ENCODE measurements around the gene PRKAG2. TPM values are rescaled to one million over a fixed set of nuclear protein-coding genes. Genes with fewer than 3 reads are reported as not detected.

PRKAG2 gene
- total and polyA plus RNA-seq, 2 of the 13 experiments (the other 11 are each of a cell fraction or from before 2014, with no cell fraction given): 0.90 to 1.3 TPM

DNA sequence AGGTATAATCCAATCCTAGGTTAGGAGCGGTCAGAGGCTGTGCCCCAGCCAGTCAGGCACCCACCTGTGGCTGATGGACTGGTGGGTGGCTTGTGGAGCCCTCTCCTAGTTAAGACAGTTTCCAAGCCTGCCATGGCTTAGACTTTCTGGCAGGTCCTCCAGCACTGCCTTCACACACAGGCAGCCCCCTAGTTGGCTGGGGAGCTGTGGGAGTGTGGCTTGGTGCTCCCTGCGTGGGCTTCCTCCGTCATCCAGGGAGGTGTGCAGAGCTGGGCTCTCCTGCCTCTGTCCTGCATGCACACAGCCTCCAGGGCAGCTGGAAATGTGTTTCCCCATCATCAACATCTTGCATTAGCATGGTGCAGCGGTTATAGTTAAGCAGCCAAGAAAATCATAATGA, 273.0 kb downstream of the PRKAG2 start:
- 0 out of 2 replicates have a peak, but pooled peaks cover 9% of the 10 kb centered on the region for H3K4me1 ChIP-seq (ENCODE audit: insufficient read depth, low read length)
- ChIA-PET POLR2A (no interaction called here), CTCF (ENCODE audit: low intra/inter-chr PET ratio, low total read pairs) (no interaction called here)
- H3K9ac ChIP-seq (ENCODE audit: insufficient read depth, low read depth, low read length): no peak overlapping the region
- H3K4me3 ChIP-seq (replicated peaks in 1 of 3; ENCODE audit: insufficient read depth in 1 of 3, low read depth in 2 of 3, low read length in 3 of 3): no peak overlapping the region
- BruUV-seq (replicated peaks): no TSS peak
- WGBS (ENCODE audit: low lambda C conversion rate): 49% methylated on average over 2 of the region's 4 CpGs
- no peak overlapping the region for H3K4me2 ChIP-seq (ENCODE audit: low read depth, low read length)
- H3K36me3 ChIP-seq (replicated peaks in 1 of 2; ENCODE audit: control insufficient read depth in 1 of 2, insufficient read depth in 2 of 2, low read length in 2 of 2): no peaks in the 10 kb centered on the region
- FAIRE-seq (no peak), ATAC-seq (no peak), DNase-seq (ENCODE audit: low spot score) (no peak)
- H3K27me3 ChIP-seq (ENCODE audit: control insufficient read depth in 1 of 2, insufficient read depth in 2 of 2, low read length in 2 of 2): 0 out of 5 replicates have a peak, but pooled peaks cover 0 to 3% of the 10 kb centered on the region in 2 experiments
- H2AFZ ChIP-seq (ENCODE audit: low read length): no peak overlapping the region
- H3K9me3 ChIP-seq (ENCODE audit: low read length): no peaks in the 10 kb centered on the region
- no peak overlapping the region for H3K27ac ChIP-seq (ENCODE audit: extremely low read length, insufficient read depth, low read length)
- no peaks in the 10 kb centered on the region for H3K79me2 ChIP-seq (ENCODE audit: insufficient read depth, low read length)
- in situ Hi-C loops (cut with HindIII; ENCODE audit: extremely low pct_ligation_motif_present, low pct_unique_long_range_greater_than_20kb) (no loop called here), intact Hi-C loops (cut with micrococcal nuclease; ENCODE audit: unreplicated experiment) (no loop called here)
- H4K20me1 ChIP-seq (ENCODE audit: insufficient read depth, low read length): no peaks in the 10 kb centered on the region
- TF ChIP-seq SNRNP70 (IDR thresholded peaks at IDR 0.05; ENCODE audit: low read depth, low read length) (no peak), ZNF30 (CRISPR knock-in tag; IDR thresholded peaks at IDR 0.05) (no peak), REXO4 (CRISPR knock-in tag; IDR thresholded peaks at IDR 0.05; ENCODE audit: borderline replicate concordance) (no peak), ARNTL (CRISPR knock-in tag; IDR thresholded peaks at IDR 0.05) (no peak), NR2F6 (IDR thresholded peaks at IDR 0.05) (no peak), NR2F6 (CRISPR knock-in tag; IDR thresholded peaks at IDR 0.05) (no peak), ATF7 (IDR thresholded peaks at IDR 0.05) (no peak), ATF7 (CRISPR knock-in tag; IDR thresholded peaks at IDR 0.05) (no peak), ZBTB1 (CRISPR knock-in tag; IDR thresholded peaks at IDR 0.05; ENCODE audit: borderline replicate concordance) (no peak), YEATS4 (CRISPR knock-in tag; IDR thresholded peaks at IDR 0.05; ENCODE audit: borderline replicate concordance) (no peak), SOX6 (IDR thresholded peaks at IDR 0.05) (no peak), SOX6 (CRISPR knock-in tag; IDR thresholded peaks at IDR 0.05) (no peak), XBP1 (CRISPR knock-in tag; IDR thresholded peaks at IDR 0.05) (no peak), KLF9 (CRISPR knock-in tag; IDR thresholded peaks at IDR 0.05; ENCODE audit: low read depth) (no peak)
- TF ChIP-seq, protein P1, sequence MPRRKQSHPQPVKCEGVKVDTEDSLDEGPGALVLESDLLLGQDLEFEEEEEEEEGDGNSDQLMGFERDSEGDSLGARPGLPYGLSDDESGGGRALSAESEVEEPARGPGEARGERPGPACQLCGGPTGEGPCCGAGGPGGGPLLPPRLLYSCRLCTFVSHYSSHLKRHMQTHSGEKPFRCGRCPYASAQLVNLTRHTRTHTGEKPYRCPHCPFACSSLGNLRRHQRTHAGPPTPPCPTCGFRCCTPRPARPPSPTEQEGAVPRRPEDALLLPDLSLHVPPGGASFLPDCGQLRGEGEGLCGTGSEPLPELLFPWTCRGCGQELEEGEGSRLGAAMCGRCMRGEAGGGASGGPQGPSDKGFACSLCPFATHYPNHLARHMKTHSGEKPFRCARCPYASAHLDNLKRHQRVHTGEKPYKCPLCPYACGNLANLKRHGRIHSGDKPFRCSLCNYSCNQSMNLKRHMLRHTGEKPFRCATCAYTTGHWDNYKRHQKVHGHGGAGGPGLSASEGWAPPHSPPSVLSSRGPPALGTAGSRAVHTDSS (CRISPR knock-in tag; conservative IDR thresholded peaks at IDR 0.05): no peak
- TF ChIP-seq, protein P2, sequence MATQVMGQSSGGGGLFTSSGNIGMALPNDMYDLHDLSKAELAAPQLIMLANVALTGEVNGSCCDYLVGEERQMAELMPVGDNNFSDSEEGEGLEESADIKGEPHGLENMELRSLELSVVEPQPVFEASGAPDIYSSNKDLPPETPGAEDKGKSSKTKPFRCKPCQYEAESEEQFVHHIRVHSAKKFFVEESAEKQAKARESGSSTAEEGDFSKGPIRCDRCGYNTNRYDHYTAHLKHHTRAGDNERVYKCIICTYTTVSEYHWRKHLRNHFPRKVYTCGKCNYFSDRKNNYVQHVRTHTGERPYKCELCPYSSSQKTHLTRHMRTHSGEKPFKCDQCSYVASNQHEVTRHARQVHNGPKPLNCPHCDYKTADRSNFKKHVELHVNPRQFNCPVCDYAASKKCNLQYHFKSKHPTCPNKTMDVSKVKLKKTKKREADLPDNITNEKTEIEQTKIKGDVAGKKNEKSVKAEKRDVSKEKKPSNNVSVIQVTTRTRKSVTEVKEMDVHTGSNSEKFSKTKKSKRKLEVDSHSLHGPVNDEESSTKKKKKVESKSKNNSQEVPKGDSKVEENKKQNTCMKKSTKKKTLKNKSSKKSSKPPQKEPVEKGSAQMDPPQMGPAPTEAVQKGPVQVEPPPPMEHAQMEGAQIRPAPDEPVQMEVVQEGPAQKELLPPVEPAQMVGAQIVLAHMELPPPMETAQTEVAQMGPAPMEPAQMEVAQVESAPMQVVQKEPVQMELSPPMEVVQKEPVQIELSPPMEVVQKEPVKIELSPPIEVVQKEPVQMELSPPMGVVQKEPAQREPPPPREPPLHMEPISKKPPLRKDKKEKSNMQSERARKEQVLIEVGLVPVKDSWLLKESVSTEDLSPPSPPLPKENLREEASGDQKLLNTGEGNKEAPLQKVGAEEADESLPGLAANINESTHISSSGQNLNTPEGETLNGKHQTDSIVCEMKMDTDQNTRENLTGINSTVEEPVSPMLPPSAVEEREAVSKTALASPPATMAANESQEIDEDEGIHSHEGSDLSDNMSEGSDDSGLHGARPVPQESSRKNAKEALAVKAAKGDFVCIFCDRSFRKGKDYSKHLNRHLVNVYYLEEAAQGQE (IDR thresholded peaks at IDR 0.05; ENCODE audit: borderline replicate concordance in 1 of 2, low read depth in 1 of 2, low read length in 2 of 2): no peak
- TF ChIP-seq, protein P3, sequence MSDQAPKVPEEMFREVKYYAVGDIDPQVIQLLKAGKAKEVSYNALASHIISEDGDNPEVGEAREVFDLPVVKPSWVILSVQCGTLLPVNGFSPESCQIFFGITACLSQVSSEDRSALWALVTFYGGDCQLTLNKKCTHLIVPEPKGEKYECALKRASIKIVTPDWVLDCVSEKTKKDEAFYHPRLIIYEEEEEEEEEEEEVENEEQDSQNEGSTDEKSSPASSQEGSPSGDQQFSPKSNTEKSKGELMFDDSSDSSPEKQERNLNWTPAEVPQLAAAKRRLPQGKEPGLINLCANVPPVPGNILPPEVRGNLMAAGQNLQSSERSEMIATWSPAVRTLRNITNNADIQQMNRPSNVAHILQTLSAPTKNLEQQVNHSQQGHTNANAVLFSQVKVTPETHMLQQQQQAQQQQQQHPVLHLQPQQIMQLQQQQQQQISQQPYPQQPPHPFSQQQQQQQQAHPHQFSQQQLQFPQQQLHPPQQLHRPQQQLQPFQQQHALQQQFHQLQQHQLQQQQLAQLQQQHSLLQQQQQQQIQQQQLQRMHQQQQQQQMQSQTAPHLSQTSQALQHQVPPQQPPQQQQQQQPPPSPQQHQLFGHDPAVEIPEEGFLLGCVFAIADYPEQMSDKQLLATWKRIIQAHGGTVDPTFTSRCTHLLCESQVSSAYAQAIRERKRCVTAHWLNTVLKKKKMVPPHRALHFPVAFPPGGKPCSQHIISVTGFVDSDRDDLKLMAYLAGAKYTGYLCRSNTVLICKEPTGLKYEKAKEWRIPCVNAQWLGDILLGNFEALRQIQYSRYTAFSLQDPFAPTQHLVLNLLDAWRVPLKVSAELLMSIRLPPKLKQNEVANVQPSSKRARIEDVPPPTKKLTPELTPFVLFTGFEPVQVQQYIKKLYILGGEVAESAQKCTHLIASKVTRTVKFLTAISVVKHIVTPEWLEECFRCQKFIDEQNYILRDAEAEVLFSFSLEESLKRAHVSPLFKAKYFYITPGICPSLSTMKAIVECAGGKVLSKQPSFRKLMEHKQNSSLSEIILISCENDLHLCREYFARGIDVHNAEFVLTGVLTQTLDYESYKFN (CRISPR knock-in tag; conservative IDR thresholded peaks at IDR 0.05): no peak
- TF ChIP-seq, protein P4, sequence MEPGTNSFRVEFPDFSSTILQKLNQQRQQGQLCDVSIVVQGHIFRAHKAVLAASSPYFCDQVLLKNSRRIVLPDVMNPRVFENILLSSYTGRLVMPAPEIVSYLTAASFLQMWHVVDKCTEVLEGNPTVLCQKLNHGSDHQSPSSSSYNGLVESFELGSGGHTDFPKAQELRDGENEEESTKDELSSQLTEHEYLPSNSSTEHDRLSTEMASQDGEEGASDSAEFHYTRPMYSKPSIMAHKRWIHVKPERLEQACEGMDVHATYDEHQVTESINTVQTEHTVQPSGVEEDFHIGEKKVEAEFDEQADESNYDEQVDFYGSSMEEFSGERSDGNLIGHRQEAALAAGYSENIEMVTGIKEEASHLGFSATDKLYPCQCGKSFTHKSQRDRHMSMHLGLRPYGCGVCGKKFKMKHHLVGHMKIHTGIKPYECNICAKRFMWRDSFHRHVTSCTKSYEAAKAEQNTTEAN (CRISPR knock-in tag; conservative IDR thresholded peaks at IDR 0.05): no peak
